HG03558 (cell line): Measurements from ENCODE around the gene MAPKAPK2.

Experiments used
- ATAC-seq: cut with Tn5 transposase; IDR thresholded peaks from one replicate; pipeline ENCODE4 v1.9.1; 2021; ENCODE audit warnings: moderate number of reproducible peaks; ENCODE audit not compliant: unreplicated experiment; ENCODE audit errors: extremely low read depth

The MAPKAPK2 gene

DNA sequence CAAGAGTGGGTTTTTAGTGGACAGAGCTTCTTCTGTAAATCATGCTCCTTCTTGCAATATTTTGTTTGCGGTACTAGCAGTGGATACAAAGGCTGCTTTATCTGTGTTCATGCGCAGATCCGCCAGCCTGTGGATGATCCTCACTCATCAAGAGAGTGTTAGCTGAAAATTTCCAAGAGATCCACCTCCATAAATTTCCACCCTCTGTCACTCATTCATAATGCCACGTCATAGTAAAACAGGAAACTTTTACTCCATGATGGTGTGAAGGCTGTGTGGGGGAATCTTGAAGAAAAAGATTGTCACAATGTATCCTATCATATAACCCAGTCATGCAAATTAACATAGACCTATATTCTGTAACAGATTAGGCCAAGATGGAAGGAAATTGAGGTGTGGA, 4.4 kb upstream of the MAPKAPK2 start:
- no peak for ATAC-seq

DNA sequence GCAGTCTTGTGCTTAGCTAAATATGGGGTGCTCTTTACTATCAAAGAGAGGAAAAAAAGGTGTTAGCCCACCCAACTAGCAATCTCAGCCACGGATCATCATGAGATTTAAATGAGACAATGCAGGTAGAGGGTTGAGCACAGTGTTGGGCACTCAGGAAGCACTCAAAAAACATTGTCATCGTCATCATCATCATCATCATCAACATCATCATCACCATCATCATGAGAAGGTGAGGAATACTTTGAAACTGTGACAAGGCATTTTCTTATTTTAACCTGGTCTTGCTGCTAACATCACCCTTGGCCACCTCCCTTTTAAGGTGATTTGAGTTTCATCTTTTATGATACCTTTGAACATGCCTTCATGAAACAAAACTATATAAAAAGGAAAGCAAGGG, 3.3 kb upstream of the MAPKAPK2 start:
- ATAC-seq = no peak

DNA sequence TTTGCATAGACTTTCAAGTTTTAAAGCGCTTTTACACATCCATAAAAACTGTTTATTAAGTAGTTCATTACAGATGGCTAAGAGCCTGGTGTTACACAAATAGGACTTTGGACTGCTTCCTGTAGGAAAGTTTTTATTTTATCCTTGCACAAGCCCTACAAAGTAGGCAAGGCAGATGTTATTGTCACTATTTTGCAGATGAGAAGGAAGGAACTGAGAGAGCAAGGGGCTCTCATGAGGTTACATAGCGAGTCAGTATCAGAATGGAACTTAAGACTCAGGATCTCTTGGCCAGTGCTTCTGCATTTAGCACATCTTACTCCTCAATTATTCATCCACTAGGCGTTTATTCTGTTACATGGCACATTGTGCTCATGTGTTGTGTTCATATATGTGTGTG, 2.6 kb upstream of the MAPKAPK2 start:
- no peak for ATAC-seq

DNA sequence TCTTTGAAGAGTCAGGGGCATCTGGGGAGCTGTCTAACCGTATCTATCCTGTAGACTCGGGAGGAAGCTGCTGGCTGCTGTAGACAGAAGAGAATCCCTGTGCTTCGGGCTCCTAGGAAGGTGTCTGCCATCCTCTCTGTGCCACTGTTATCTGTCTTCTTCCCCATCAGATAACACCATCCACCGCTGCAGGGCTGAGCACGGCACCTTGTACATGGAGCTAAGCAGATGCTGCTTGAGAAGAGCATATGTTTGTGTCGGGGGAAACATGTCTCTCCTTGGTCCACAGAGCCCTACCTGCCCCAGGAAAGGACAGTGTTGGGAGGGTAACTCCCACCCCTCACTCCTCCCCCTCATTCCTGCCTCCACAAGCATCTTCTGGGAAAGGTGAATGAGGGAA, 1.4 kb upstream of the MAPKAPK2 start:
- no peak for ATAC-seq

DNA sequence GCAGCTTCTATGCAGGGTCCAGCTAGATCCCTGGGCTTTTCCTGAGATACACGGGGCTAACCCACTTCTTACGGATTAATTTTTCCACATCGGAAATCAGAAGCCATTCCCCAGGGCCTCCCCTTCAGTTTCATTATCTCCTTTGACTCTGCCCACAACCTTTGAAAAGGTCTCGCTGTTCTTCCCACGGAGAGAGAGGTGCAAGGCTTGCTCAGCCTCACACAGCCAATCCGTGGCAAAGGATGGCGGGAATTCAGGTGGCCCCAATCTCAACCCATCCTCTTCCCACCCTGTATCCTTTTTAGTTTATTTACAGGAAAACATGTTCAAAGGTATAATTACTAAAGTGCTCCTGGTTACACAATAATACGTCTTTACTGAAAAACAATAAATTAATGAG, 702 bp upstream of the MAPKAPK2 start:
- ATAC-seq = no peak

DNA sequence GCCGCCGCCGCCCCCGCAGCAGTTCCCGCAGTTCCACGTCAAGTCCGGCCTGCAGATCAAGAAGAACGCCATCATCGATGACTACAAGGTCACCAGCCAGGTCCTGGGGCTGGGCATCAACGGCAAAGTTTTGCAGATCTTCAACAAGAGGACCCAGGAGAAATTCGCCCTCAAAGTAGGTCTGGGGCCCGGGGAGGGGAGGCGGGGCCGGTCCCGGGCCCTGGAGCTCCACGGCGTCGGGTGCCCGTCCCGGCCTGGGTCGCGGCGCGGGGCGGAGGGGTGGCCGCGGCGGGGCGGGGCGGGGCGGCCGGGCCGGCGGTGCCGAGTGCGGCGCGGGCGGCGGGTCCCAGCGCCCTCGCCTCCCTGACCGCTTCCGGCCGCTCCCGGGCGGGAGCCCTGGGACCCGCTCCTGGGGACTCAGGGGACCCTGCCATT, 646 bp downstream of the MAPKAPK2 start:
- no peak for ATAC-seq

DNA sequence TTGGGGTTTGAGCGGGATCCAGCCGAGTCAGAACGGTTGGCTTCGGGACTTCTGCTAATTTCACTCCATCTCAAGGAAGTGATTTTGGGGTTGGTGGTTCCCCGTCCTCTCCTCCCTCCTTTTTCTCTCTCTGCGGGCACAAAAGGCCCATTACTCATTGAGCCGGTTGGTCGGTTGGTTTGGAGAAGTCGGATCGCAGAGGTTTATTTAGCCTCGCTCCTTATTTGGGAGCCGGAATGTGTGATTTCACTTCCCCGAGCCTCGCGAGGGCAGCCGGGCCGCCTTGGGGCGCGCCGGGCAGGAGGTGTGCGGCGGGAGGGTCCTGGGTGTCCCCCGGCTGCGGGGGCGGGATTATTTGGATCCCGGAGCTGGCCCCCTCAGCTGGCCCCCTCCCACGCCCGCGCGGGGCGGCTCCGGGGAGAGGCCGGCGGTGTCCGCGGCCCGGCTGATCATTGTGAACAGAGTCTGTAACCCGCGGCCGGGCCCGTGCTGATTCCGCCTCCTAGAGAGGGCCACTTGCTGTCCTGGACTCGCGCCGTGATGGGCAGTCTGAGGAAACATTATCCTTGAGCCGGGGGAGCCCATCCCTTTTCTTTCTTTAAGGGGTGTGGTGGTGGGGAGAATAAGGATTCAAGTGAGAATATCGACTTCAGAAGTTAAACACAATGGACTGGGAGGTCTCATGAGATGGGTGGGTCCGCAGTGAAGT, 1.2 kb downstream of the MAPKAPK2 start:
- no peak for ATAC-seq

DNA sequence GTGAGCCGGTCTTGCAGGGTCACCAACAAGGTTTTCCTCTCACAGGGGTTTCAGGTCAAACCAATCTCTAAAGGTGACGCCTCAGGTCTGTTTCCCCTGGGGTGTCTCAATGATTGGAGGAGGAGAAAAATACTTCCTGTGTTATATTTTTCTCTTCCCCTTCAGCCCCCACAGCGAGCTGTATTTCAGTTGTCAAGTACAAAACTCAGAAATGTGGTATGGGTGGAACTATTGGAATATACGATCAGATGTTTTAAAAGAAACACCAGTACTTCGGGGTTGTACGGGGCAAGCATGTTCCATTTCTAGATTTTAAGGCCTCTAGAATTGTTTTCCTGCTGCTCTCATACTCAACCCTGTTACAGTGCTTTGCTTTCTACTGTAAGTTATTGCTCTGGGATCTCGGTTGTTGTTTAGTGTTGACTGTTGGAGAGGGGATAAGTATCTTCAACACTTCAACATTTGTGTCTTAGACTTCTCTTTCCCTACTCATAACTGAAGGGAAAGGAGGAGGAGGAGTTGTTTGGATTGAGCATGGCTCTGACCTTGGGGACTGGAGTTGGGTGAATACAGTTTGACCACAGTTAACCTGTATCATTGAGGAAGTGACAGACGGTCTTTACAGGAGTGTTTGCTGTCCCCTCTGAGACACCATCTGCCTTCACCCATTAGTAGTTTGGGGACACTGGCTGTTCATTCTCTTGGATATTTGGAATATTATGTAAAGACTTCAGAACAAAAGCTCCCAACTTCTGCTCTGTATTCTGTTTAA, 2.0 kb downstream of the MAPKAPK2 start:
- no peak for ATAC-seq

DNA sequence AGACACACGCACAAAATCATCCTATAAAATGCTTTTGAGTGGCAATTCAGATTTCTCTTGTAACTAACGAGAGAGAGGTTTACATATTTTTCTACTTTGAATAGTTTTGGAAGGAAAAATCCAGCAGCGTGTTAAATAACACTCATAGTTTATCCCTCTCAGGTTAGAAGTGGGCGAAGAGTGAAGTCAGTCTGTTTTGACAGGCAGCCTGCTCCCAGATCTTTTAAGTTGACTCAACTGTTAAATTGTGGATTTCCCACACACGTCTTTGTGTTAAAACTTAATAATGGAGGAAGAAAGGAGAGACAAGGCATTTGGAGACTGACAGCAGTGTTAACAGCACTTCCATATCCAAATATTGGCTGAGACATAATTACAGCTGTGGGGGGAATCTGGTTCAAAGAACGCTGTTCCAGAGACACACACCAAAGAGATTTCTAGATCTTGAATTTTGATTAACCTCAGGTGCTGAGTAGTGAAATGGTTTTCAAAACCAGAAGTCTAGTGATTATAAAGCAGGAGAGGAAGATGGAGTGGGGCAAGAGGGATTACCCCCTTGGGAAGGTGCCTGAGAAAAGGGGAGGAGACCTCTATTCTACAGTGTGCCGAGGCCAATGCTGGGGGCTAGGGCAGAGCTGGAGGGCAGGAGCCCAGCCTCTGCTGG, 2.7 kb downstream of the MAPKAPK2 start:
- ATAC-seq = no peak

DNA sequence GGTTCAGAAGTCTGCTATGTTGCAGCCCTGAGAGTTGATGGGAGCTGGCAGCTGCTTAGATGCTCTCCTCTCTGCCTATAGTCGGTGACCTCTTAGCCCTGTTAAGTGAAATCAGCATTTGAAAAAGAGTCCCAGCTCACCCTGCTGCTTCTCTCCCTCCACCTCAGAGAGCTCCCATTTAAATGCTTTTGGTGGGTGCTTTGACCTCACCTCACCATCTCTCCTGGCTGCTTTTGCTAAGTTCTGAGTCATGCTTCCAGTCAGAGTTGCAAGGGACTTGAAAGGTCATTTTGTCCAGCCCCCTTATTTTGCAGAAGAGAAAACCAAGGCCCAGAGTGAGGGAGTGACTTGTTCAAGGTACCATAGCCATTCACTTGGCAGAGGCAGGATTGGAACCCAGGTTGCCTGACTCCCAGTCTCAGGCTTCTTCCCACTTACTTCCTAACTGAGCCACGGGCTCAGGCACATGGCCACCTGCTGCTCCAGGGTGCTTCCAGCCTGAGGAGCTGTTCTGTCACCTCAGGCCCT, 3.3 kb downstream of the MAPKAPK2 start:
- no peak for ATAC-seq

DNA sequence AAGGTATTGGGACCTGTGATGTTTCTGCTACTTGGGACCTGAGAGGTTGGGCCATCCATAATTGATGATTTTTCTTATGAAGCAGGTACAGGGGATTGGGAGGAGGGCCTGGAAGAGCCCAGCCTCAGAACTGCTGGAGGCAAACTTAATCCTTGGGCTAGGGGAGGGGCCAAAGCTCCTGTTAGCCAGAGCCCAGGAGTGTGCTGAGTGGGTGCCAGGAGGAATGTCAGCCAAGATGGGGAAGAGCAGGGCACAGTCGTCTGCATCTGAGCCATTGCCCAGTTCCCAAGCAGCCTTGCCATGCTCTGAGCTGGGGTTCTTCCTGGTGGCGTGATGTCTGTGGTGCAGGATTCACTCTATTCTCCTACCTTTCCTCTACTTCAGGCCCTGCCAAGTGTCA, 5.8 kb downstream of the MAPKAPK2 start:
- ATAC-seq = no peak

DNA sequence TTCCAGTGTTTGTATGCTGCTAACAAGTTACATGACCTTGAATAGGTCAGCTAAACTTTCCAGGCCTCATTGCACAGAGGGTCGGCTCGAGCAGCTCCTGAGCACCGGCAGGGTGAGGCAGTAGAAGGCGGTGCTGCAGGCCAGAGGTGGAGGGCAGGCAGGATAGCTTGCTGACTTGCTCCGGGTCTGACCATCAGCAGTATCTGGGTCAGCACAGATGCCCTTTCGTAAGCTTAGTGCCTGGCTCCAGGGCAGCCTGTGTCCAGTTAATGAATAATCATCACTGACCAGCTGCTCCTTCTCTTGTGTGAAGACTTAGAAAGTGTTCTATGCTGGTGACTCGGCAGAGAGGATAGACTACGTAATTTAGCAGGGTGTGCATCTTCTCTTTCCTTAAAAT, 6.9 kb downstream of the MAPKAPK2 start:
- ATAC-seq = no peak

DNA sequence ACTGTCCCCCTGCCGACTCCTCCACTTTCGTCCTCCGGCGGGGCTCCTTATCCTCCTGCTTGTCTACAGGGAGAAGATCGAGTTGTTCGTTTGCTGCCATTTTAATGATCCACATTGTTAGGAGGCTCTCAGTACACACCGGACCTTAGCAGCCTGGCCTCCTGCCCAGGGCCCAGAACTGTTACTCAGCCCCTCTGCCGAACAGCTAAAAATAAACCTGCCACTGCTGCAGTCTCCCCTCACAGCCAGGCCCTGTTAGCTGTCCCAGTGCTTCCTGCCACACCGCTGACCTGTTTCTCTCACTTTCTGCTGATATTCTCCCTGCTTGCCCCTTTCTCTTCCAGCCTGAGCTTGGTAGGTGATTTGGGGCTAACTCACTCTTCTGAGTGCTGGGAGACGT, 8.3 kb downstream of the MAPKAPK2 start:
- ATAC-seq = no peak

DNA sequence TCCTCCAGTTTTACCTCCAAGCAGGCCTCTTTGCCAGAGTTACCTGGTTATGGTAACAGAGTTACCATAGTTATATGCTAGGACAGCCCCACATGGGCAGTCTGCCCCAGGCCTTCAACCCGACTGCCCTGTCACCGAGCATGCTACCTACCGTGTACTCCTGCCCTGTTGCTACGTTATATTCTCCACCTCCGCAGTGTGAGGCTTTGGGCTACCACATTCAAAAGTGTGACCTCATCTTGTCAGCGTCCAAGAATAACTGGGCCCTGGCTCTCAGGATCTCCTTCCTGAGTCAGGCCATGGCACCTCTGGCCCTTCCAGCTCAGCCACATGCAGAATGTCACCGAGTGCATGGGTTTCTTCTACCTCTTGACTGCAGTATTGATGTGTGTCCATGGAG, 8.9 kb downstream of the MAPKAPK2 start:
- no peak for ATAC-seq

DNA sequence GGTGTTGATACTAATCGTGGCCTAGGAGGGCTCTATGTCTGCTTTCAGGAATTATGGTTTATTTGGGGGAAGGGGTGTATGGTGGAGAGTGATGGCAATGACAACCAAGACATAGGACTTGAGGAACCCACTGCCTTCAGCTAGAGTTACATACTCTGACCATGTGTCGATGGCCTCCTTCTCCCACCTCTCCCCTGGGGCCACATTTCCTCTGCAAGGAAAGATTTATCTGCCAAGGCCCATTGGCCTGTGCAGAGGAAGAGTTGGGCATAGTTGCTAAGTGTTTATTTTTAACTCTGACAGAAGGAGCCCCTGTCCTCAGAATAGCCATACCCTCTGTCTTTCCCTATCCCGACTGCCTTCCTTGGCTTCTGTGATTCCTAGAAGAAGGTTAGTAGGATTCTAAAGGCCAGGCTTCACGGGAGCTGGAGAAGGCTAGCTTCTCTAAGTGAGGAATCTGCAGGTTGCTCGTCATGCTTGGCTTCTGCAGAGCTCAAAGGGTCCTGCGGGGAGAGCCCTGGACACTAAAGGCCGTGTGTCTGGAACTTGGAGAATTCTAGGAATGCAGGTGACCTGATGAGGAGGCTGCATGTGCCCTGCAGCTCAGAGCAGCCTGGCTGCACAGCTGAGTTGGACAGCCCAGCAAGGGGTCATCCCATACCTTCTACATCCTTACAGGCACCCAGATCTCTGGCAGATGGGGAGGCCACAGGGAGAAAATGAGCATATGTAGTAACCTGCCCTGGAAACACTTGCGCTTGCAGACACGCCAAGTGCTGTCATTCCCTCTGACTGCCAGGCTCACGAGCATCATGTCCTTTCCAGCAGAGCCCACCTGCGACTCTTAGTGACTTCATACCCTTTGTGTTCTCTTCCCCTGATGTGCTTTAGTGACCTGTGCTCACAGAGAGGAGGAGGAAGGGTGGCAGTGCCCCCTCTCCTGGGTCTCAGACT, 9.7 kb downstream of the MAPKAPK2 start:
- no peak for ATAC-seq

DNA sequence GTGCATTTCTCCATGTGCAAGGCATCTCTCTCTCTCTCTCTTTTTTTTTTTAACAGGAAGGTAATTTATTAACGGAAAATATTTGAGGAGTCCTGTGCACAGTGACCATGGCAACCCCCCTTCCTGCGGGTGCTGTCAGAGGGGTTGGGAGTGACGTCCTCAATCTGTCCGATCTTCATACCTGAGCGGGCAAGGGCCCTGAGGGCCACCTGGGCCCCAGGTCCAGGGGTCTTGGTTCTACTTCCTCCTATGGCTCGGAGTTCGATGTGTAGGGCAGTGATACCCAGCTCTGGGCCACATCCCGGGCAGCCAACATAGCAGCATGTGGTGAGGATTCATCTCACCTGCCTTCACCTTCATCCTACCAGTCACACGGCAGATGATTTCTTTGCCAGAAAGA, 11.0 kb downstream of the MAPKAPK2 start:
- ATAC-seq = no peak

DNA sequence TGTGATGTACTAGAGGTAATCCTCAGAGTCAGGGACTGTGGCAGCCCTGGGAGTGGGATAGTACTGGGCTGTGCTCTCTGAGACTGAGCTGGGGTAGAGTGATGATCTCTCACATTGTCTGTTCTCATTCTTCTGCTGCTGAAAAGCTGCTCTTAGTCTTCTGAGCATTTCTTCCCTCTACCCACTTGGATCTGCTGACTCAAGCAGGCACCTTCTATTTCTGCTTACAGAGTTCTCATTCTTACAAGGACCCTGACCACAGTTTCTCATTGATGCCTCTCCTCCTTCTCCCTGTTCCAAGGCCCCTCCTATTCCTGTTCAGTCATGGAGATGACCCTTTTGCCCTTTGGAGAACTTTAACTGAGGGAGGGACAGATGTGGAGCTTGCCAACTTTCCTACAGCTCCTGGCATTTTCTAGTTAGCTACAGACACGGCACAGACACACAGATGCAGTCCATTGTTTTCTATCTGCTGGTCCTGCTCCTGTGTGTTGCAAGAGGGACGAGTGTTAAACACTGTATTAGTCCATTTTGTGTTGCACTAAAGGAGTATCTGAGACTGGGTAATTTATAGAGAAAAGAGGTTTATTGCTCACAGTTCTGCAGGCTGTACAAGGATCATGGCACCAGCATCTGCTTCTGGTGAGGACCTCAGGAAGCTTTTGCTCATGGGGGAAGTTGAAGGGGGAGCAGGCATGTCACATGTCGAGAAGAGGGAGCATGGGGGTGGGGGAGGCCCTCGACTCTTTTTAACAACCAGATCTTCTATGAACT, 12.3 kb downstream of the MAPKAPK2 start:
- ATAC-seq = no peak

DNA sequence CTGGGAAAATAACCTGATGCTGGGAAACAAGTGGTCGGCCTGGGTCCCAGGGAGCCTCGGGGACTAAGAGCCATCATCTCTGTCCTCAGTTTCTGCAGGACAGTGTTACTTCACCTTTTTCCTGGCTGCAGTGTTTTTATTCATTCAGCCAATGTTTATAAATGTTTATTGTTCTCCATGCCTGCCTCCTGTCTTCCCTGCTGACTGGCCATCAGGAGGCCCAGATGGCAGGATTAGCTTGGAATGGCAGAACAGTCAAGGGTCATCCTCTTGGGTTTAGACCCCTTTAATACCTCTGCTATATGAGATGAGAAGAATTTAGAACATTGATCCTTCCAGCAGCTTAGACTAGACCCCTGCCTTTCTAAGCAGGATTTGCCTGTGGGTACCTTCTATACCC, 13.3 kb downstream of the MAPKAPK2 start:
- ATAC-seq = no peak

DNA sequence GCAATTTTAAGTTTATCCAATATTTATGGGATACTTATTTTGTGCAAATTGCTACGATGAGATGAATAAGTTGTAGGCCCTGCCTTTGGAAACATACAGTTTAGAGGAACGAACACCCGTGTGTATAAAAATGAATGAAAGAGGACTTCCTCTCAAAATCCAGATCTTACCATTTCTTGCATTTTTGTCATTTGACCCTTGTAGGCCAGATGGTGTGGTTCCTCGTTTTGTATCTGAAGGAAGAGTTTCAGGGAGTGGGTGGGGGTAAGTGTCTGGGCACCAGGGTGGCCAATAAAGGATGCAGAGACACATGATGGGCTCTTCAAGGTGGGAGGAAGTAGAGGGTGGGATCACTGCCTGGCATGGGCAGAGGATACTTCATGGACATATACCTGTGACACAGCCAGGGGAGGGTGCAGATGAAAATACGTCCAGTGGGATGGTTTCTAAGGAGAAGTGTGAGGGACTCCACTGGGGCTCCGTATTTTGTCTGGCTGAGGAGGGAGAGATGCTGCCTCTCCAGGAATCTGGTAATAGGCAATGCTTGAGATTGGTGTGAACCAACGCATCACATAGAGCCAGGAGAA, 14.4 kb downstream of the MAPKAPK2 start:
- ATAC-seq = no peak
